ENCODE data around the gene SGCA. TPM values are rescaled to one million over a fixed set of nuclear protein-coding genes. Genes with fewer than 3 reads are reported as not detected.

Gene SGCA
- total RNA-seq, 4 donors from 2014 or later: 72.7 to 145 (median 82.8) TPM

DNA sequence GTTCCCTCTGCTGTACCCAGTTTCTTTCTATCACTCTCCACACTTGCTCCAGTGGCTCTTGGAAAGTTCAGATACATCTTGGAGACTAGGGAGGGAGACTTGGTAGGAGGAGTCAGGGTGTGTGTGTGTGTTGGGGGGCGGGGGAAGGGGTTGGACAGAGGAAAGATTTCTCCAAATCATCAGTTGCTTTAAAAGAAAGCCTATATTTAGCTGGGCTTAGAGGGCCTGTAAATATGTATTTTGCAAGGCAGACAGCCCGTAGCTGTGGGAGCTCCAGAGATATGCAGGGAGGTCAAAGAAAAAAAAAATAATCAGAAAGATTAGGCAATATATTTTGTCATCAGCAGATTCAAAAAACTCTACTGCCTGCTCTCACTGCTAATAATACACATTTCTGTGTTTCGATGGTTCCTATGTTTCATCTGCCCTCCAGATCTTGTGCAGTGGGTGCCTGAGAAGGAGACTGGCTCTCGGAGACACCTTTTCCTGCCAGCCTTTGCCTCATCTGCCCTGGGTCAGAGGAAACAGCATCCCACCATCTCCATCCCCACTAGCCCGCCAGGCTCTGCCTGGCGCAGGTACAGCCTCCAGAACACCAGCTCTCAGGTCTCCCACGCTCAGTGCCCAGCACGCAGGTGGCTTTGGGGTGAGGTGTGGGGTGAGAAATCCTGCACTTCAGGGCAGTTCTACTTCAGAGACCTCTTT, 10.5 kb upstream of the SGCA start:
- intact Hi-C loops (cut with DNase I): no loop called here

DNA sequence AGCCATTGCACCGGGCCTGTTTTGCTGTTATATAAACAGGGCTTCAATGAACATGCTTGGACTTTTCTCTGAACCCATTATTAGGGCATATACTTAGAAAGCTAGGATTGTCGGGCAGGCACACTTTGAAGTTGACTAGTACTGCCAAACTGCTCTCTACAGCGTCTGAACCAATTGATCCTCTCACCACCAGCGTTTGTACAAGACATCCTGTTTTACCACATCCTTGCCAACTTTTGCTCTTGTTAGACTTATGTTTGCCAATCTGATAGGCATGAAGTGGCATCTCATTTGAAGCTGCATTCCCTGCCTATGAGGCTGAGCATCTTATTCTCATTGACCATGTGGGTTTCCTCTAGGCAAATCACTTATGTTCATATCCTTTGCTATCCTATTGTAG, 7.9 kb upstream of the SGCA start:
- intact Hi-C loops (cut with DNase I): no loop called here
- H3K27ac ChIP-seq (replicated peaks in 1 of 4): no peak overlapping the region
- DNase-seq (ENCODE audit: extremely low spot score): no peak
- H3K36me3 ChIP-seq: no peaks in the 10 kb centered on the region
- no peak overlapping the region for H3K4me3 ChIP-seq
- no peaks in the 10 kb centered on the region for H3K9me3 ChIP-seq
- H3K27me3 ChIP-seq: no peaks in the 10 kb centered on the region
- TF ChIP-seq POLR2A (IDR thresholded peaks at IDR 0.05; ENCODE audit: low read depth) (no peak), EP300 (IDR thresholded peaks at IDR 0.05) (no peak), POLR2AphosphoS5 (IDR thresholded peaks at IDR 0.05) (no peak)
- 72% methylated on average over 4 of the region's 4 CpGs for WGBS
- H3K4me1 ChIP-seq: peaks cover 42 to 52% (median 50%) of the 10 kb centered on the region in 4 donors

More for the DNA sequence above, 10.5 kb upstream of the SGCA start:
- DNase-seq (ENCODE audit: extremely low spot score): no peak
- Histone ChIP-seq H3K4me3 (no peak overlapping the region), H3K36me3 (no peaks in the 10 kb centered on the region), H3K4me1 (peaks cover 44 to 53% (median 52%) of the 10 kb centered on the region in 4 donors), H3K9me3 (no peaks in the 10 kb centered on the region), H3K27me3 (no peaks in the 10 kb centered on the region), H3K27ac (replicated peaks in 1 of 4) (peak overlapping the region; percentile 87 to 95 (median 94))
- 64% methylated on average over 8 of the region's 8 CpGs for WGBS
- TF ChIP-seq POLR2A (IDR thresholded peaks at IDR 0.05; ENCODE audit: low read depth): no peak

DNA sequence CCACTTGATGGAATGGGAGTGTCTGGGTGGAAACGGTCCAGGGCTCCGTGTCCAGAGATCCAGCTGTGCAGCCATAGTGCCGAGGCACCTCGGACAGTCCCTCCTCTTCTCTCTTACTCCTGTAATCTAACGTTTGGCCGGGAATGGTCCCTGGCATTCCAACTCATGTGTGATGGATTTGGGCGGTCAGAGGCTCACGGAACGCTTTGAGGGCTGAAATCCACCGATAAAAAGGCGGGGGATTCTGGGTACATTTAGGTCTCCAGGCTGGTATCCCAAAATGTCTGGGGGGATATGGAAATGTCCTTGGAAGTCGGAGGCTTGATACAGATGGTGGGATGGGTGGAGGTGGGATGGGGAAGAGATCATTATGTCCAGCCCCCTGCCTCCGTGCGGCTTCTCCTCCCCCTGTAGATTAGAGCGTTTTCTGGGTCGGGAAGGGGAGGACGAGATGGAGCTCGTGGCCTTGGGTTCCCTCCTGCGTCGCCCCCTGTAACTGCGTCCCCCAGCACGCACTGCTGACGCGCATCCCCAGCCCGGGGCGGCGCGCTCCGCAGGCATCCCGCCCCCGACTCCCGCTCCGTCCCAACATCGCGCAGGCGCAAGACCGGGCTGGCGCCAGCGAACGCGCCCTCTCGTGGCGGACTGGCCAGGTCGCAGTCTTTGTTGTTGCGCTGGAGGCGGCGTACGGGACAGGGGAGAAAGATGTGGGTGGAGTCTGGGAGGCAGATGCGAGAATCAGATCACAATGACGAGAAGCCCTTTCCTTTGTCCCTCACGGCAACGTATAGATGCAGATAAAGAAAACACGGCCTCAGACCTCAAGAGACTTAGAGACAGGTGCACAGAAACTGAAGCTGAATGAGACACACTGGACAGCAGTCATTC, 4.5 kb upstream of the SGCA start:
- under 1% methylated on average over 51 of the region's 53 CpGs for WGBS
- intact Hi-C loops (cut with DNase I): no loop called here
- Histone ChIP-seq H3K4me3 (peak overlapping the region; percentile 60 to 80 (median 68)), H3K27ac (replicated peaks in 1 of 4) (peak overlapping the region; percentile 78 to 85 (median 82)), H3K4me1 (peaks cover 26 to 49% (median 45%) of the 10 kb centered on the region in 4 donors), H3K36me3 (no peaks in the 10 kb centered on the region), H3K9me3 (no peaks in the 10 kb centered on the region), H3K27me3 (no peaks in the 10 kb centered on the region)
- DNase-seq (ENCODE audit: extremely low spot score): peak; percentile 98
- TF ChIP-seq EP300 (IDR thresholded peaks at IDR 0.05) (no peak), POLR2AphosphoS5 (IDR thresholded peaks at IDR 0.05) (peak; percentile 90 to 96), POLR2A (IDR thresholded peaks at IDR 0.05; ENCODE audit: low read depth) (peak; percentile 46)
- TF ChIP-seq, protein P1, sequence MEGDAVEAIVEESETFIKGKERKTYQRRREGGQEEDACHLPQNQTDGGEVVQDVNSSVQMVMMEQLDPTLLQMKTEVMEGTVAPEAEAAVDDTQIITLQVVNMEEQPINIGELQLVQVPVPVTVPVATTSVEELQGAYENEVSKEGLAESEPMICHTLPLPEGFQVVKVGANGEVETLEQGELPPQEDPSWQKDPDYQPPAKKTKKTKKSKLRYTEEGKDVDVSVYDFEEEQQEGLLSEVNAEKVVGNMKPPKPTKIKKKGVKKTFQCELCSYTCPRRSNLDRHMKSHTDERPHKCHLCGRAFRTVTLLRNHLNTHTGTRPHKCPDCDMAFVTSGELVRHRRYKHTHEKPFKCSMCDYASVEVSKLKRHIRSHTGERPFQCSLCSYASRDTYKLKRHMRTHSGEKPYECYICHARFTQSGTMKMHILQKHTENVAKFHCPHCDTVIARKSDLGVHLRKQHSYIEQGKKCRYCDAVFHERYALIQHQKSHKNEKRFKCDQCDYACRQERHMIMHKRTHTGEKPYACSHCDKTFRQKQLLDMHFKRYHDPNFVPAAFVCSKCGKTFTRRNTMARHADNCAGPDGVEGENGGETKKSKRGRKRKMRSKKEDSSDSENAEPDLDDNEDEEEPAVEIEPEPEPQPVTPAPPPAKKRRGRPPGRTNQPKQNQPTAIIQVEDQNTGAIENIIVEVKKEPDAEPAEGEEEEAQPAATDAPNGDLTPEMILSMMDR (IDR thresholded peaks at IDR 0.05): peak in 2 of 3 experiments; percentile 93 to 99

DNA sequence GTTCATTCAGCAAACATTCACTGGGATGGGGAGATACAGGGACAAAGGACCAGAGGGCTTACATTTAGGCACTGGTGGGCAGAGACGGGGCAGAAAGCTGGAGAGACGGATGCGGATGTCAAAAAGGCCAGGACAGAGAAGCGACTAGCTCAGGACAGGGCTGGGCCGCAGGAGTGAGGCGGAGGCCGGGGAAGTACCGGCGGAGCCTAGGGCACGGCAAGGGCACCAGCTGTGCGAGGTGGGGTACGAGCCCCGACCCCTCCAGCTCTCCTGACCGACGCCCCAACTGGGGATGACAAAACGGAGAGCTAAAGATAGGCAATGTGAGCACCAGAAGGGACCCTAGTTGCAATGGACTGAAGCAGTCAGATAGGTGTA, 3.9 kb upstream of the SGCA start:
- Histone ChIP-seq H3K27ac (replicated peaks in 1 of 4) (peak overlapping the region; percentile 78 to 85 (median 82)), H3K27me3 (no peaks in the 10 kb centered on the region), H3K9me3 (no peaks in the 10 kb centered on the region), H3K4me3 (peak overlapping the region; percentile 60 to 80 (median 68)), H3K4me1 (peaks cover 26 to 53% (median 50%) of the 10 kb centered on the region in 4 donors), H3K36me3 (no peaks in the 10 kb centered on the region)
- intact Hi-C loops (cut with DNase I): no loop called here
- WGBS: 57% methylated on average over 16 of the region's 16 CpGs
- TF ChIP-seq, protein P1 (IDR thresholded peaks at IDR 0.05): no peak
- TF ChIP-seq POLR2AphosphoS5 (IDR thresholded peaks at IDR 0.05) (no peak), EP300 (IDR thresholded peaks at IDR 0.05) (no peak), POLR2A (IDR thresholded peaks at IDR 0.05; ENCODE audit: low read depth) (no peak)
- no peak for DNase-seq (ENCODE audit: extremely low spot score)

DNA sequence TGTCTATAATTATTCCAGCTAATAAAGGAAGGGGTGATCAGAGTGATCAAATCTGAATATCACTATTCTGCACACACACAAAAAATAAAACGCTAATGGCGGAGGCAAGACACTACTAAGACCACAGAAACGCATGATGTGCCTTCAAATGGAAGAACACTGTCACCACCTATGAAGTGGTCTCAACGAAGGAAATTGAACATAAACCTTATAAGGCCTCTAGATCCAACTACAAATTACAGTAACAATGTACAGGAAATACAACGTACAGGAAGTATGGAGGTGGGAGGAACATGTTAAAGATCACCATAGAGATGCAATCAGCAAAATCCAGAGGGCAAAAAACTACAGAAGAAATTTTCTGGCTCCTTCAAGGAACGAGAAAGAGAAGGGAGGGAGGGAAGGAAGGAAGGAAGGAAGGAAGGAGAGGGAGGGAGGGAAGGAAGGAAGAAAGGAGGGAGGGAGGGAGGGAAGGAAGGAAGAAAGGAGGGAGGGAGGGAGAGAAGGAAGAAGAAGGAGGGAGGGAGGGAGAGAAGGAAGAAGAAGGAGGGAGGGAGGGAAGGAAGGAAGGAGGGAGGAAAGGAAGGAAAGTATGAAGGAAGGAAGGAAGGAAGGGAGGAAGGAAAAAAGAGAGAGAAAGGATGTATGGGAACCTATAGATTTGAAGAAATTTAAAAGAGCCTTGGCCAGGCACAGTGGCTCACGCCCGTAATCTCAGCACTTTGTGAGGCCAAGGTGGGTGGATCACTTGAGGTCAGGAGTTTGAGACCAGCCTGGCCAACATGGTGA, 3.1 kb upstream of the SGCA start:
- no peaks in the 10 kb centered on the region for H3K36me3 ChIP-seq
- no peaks in the 10 kb centered on the region for H3K27me3 ChIP-seq
- TF ChIP-seq EP300 (IDR thresholded peaks at IDR 0.05): no peak
- no peak for TF ChIP-seq POLR2AphosphoS5 (IDR thresholded peaks at IDR 0.05)
- TF ChIP-seq POLR2A (IDR thresholded peaks at IDR 0.05; ENCODE audit: low read depth): no peak
- TF ChIP-seq, protein P1 (IDR thresholded peaks at IDR 0.05): no peak
- DNase-seq (ENCODE audit: extremely low spot score): no peak
- no peaks in the 10 kb centered on the region for H3K9me3 ChIP-seq
- no peak overlapping the region for H3K4me3 ChIP-seq
- intact Hi-C loops (cut with DNase I): no loop called here
- no peak overlapping the region for H3K27ac ChIP-seq (replicated peaks in 1 of 4)
- H3K4me1 ChIP-seq: peaks cover 31 to 61% (median 58%) of the 10 kb centered on the region in 4 donors
- whole genome bisulfite sequencing: 78% methylated on average over 8 of the region's 8 CpGs

Measured in esophagus muscularis mucosa (tissue), 4 donors.